ENCODE data around the gene HSPB6. TPM values are rescaled to one million over a fixed set of nuclear protein-coding genes. Genes with fewer than 3 reads are reported as not detected.

Gene HSPB6
- total RNA-seq, 1 experiment from 2014 or later, result 0.93 TPM

DNA sequence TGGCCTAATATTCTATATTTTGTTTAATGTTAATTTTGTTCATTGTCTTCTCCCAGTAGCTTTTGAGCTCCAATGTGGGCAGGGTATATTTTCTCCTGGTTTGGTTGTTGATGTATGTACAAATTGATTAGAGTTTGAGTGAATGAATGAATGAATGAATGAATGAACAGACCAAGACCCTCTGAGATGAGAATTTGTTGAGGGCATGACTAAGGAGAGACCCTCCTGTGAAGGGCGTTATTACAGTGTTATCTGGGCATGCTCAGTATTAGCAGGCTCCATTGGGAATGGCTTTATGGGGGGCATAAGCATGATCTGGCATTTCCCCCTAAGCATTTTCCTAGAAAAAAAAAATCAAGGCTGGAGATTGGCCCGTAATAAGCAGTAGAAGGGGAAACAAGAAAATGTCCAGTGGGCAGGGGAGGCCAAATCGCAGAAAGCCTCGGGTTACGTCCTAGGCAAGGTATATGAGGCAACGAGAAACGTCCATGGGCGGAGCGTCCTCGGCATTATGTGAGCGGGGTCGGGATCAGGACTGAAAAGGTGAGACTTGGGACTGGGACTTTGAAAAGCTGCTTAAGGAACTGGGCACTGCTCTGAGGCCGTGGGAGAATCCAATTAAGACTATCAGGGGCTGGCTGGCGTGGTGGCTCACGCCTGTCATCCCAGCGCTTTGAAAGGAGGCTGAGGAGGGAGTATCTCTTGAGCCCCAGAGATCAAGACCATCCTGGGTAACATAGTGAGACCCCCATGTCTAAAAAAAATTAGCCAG, 17.6 kb upstream of the HSPB6 start:
- CTCF ChIA-PET, result no interaction called here
- Histone ChIP-seq H3K27me3 (ENCODE audit: insufficient read depth, low read length) (no peaks in the 10 kb centered on the region), H3K9ac (ENCODE audit: low read length) (no peak overlapping the region), H3K4me3 (replicated peaks in 1 of 2; ENCODE audit: low read depth in 1 of 2, low read length in 2 of 2) (peak overlapping the region in 1 of 2 experiments; percentile 65; a peak in 2 of 4 replicates), H3K27ac (ENCODE audit: low read depth, low read length) (no peak overlapping the region), H3K9me2 (ENCODE audit: insufficient read depth) (no peaks in the 10 kb centered on the region), H3K4me1 (ENCODE audit: control insufficient read depth in 1 of 2, insufficient read depth in 2 of 2, low read length in 2 of 2) (peaks cover 9 to 16% of the 10 kb centered on the region in 2 experiments; a peak in 3 of 4 replicates), H4K20me1 (ENCODE audit: insufficient read depth) (no peaks in the 10 kb centered on the region), H2AFZ (ENCODE audit: low read depth, low read length, poor library complexity, severe bottlenecking) (peak overlapping the region; percentile 17), H3K4me2 (ENCODE audit: low read length) (peak overlapping the region; percentile 77), H3K36me3 (ENCODE audit: control insufficient read depth in 1 of 2, insufficient read depth in 2 of 2, low read length in 2 of 2) (no peaks in the 10 kb centered on the region), H3K9me3 (ENCODE audit: control insufficient read depth in 1 of 2, insufficient read depth in 1 of 2, low read depth in 1 of 2, low read length in 2 of 2) (no peaks in the 10 kb centered on the region), H3K79me2 (ENCODE audit: insufficient read depth, low read length) (0 out of 2 replicates have a peak, but pooled peaks cover 3% of the 10 kb centered on the region)
- no peak for ATAC-seq
- RAD21 ChIA-PET (ENCODE audit: low non-redundant PET in 1 of 2, low total read pairs in 2 of 2, uncharacterized antibody in 2 of 2, unreplicated experiment in 2 of 2), result no interaction called here
- no peak for DNase-seq (ENCODE audit: low read depth, low spot score)
- no peak for TF ChIP-seq YY1 (IDR thresholded peaks at IDR 0.05; ENCODE audit: extremely low read depth, insufficient replicate concordance, low read depth, low read length)
- no TSS peak for BruUV-seq (replicated peaks)
- POLR2A ChIA-PET, result no interaction called here
- intact Hi-C loops (cut with micrococcal nuclease), result no loop called here

GRCh38 chr19:35773020-35773806, 16.4 kb upstream of the HSPB6 start:
- Histone ChIP-seq H4K20me1 (ENCODE audit: insufficient read depth) (no peaks in the 10 kb centered on the region), H3K9ac (ENCODE audit: low read length) (no peak overlapping the region), H3K9me3 (ENCODE audit: control insufficient read depth in 1 of 2, insufficient read depth in 1 of 2, low read depth in 1 of 2, low read length in 2 of 2) (no peaks in the 10 kb centered on the region), H3K9me2 (ENCODE audit: insufficient read depth) (no peaks in the 10 kb centered on the region), H3K4me3 (replicated peaks in 1 of 2; ENCODE audit: low read depth in 1 of 2, low read length in 2 of 2) (no peak overlapping the region), H3K4me2 (ENCODE audit: low read length) (no peak overlapping the region), H3K79me2 (ENCODE audit: insufficient read depth, low read length) (0 out of 2 replicates have a peak, but pooled peaks cover 3% of the 10 kb centered on the region), H3K4me1 (ENCODE audit: control insufficient read depth in 1 of 2, insufficient read depth in 2 of 2, low read length in 2 of 2) (peaks cover 9 to 16% of the 10 kb centered on the region in 2 experiments; a peak in 3 of 4 replicates), H3K27ac (ENCODE audit: low read depth, low read length) (no peak overlapping the region), H3K36me3 (ENCODE audit: control insufficient read depth in 1 of 2, insufficient read depth in 2 of 2, low read length in 2 of 2) (peaks cover 0 to 2% of the 10 kb centered on the region in 2 experiments; a peak in 1 of 4 replicates), H3K27me3 (ENCODE audit: insufficient read depth, low read length) (no peaks in the 10 kb centered on the region), H2AFZ (ENCODE audit: low read depth, low read length, poor library complexity, severe bottlenecking) (no peak overlapping the region)
- POLR2A ChIA-PET, result interaction anchor here (1.1 kb wide), 1 partner anchor 11 kb away, joined by 3 read pairs; no protein-coding TSS in a partner anchor
- CTCF ChIA-PET, result no interaction called here
- no TSS peak for BruUV-seq (replicated peaks)
- ATAC-seq (no peak), DNase-seq (ENCODE audit: low read depth, low spot score) (no peak)
- RAD21 ChIA-PET (ENCODE audit: low non-redundant PET in 1 of 2, low total read pairs in 2 of 2, uncharacterized antibody in 2 of 2, unreplicated experiment in 2 of 2), result no interaction called here
- intact Hi-C loops (cut with micrococcal nuclease), result no loop called here
- TF ChIP-seq POLR2A (IDR thresholded peaks at IDR 0.05; ENCODE audit: borderline replicate concordance, extremely low read depth, insufficient read depth, insufficient read length) (no peak), SP1 (IDR thresholded peaks at IDR 0.05; ENCODE audit: low read depth) (no peak), FOSL1 (IDR thresholded peaks at IDR 0.05; ENCODE audit: low read depth) (no peak), REST (IDR thresholded peaks at IDR 0.05; ENCODE audit: low read depth) (no peak), SIN3A (IDR thresholded peaks at IDR 0.05; ENCODE audit: low read depth) (no peak), CBX3 (IDR thresholded peaks at IDR 0.05; ENCODE audit: low read depth) (no peak), ZBTB33 (IDR thresholded peaks at IDR 0.05; ENCODE audit: extremely low read depth, insufficient replicate concordance, low read length) (no peak), YY1 (IDR thresholded peaks at IDR 0.05; ENCODE audit: extremely low read depth, insufficient replicate concordance, low read depth, low read length) (no peak)
- TF ChIP-seq, protein P1, sequence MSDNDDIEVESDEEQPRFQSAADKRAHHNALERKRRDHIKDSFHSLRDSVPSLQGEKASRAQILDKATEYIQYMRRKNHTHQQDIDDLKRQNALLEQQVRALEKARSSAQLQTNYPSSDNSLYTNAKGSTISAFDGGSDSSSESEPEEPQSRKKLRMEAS (IDR thresholded peaks at IDR 0.05), result no peak
